Hindlimb muscle (tissue), 1 donor: Measurements from ENCODE around the gene ZNF132. TPM values are rescaled to one million over a fixed set of nuclear protein-coding genes. Genes with fewer than 3 reads are reported as not detected.
"Not testable (repeated sequence)": the region's sequence is repeated elsewhere in the genome, so short reads cannot be mapped to it uniquely, and the experiment has no call there.

Source experiments
- DNase-seq: peaks from one replicate; pipeline ENCODE4 v3.0.0-alpha.2; 2013
- polyA plus RNA-seq: library from polyadenylated mRNA; unstranded; fragments of 120-200 nt; gene quantifications from one replicate; pipeline ENCODE4 v1.2.1, GENCODE V29; 2013; ENCODE audit not compliant: insufficient read length

Gene ZNF132
- 6.1 TPM for polyA plus RNA-seq

DNA sequence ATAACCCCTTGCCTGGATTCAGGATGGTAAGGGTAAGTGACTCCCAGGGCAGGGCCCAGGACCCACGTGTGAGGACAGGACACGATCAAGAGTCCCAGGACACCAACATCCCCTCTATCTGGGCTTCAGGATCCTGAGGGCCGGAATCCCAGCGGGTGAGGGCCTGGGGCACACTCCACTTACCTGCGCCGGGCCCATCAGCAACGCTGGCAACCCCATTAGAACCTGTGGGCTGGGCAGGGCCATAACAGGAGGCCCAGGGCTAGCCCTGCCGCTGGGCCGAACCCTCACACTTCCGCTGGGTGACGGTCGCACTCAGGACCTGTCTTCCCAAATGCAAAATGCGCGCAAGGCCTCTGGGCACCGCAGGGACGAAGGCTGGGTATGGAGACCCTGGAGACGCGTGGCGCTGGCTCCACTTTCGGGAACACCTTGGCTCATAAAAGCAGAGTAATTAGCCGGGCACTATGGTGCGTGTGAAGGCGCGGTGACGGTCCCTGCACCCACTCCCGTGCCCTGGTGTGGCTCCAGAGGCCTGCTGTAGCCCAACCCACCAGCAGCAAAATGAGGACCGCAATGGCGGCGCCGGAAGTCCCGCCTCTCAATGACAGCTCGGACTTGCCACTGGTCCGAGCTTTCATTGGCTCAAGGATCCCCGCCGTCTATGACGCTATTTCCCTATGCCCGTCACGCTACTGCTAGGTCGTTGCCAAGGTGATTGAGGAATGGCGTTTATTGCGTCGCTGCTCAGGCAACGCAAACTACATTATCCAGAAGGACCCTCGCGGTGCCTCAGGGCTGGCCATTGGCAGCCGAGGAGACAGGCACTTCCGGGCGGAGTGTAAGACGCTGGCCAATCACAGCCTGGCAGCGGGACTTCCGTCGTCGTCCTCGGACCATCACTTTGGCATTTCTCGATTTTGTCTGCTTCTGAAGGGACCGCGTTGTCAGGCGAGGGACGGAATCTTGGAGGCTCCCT lies at the start of gene ZNF132:
ZNF132 (minus strand) TSS at position 578 of the 979 bp plus-strand sequence; CDS start at position 246, 332 bp downstream.
- peak; percentile 97 for DNase-seq

DNA sequence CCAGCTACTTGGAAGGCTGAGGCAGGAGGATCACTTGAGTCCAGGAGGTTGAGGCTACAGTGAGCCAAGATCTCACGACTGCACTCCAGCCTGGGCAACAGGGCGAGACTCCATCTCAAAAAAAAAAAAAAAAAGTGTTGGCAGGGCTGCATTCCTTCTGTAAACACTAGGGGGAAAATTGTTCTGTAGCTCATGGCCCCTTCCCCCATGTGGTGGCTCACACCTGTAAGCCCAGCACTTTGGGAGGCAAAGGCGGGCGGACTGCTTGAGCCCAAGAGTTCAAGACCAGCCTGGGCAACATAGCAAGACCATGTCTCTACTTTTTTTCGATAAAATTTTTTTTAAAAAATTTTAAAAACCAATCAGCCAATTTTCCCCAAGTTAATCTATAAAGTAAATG lies 44.4 kb upstream of the ZNF132 start:
- DNase-seq = not testable (repeated sequence)

DNA sequence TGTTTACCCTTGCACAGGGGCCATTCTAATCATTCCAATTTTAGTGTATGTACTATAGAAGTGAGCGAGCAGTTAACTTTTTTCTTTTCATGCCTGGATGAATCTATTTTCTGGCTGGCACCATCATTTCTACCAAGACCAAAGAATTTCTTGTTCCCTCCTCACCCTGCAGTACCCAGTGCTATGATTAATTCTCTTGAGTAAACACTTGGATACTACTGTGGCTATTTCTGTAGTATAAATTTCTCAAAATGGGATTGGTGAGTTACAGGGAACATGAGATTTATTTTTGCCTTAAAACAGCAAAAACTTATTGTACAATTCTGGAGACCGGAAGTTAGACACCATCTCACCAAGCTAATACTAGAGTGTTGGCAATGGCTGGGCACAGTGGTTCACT lies 43.8 kb upstream of the ZNF132 start:
- DNase-seq = no peak

DNA sequence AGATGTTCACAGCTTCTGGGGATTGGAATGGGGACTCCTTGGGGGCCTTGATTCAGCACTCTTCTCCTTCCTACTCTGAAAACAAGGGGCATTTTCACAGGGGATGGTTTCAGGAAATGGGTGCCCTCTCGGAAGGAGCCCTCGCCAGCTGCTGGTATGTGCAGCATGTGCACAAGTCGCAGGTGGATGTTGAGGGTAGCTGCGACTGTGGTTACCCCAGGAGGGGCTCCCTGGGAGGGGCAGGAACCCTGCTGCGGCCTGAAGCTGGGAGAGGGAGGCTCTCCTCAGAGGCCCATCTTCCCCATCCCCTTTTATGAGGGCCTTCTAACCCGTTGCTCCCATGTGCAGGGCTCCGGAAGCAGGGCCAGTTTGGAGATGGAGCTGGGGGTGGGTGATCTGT lies 42.4 kb upstream of the ZNF132 start:
- no peak for DNase-seq

DNA sequence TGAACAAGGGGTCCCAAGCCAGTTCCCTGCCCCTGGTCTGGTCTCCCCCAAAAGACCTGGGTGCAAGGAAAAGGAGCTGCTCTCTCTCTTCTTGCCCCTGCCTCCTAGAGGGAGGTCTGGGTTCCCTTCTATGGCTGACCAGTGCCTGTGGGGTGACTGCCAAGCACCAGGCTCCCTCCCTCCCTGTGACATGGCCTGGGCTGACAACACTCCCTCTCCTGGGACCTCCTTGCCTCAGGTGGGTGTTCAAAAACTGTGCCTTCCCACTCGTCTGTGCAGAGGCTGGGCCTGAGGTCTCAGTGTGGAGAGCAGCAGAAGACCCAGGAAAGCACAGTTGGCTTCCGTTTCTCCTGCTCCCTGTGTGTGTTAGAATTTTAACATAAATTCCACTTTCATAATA lies 40.9 kb upstream of the ZNF132 start:
- no peak for DNase-seq

DNA sequence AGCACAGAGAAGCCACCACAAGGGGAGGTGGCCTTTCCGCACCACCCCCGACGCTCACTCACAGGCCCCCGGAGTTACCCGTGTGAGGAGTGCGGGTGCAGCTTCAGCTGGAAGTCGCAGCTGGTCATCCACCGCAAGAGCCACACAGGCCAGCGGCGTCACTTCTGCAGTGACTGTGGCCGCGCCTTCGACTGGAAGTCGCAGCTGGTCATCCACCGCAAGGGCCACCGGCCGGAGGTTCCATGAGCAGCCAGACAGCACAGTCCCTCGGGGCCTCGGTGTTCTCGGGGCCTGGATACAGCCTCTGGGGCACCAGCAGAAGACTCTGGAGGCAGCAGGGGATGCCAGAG lies 40.5 kb upstream of the ZNF132 start:
- no peak for DNase-seq

DNA sequence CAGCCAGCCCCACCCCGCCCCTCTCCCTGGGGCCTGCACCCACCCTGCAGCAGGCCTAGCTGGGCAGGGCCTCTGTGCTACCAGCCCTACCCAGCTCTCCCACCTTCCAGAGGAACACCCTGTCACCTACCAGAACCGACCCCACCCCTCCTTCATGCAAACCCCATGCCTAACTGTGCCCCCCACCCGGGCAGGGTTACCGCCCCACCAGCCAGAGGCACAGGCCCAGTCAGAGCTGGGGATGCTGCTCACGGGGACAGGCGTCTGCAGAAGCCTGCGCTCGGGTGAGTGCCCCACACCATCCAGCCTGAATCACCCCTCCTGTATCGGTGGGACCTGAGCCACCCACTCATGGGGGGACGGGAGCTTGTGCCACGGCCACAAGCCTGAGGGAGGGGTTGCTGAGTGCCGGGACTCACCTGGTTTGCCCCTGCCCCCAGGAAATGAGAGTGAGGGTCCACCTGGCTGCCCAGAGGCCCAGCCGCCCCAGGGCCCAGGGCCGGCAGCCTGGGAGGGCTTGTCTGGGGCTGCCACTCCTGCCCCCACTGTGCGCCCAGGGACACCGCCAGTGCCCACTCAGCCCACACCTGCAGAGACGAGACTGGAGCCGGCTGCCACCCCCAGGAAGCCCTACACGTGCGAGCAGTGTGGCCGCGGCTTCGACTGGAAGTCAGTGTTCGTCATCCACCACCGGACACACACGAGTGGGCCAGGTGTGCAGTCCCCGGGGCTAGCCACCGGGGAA lies 40.0 kb upstream of the ZNF132 start:
- no peak for DNase-seq

DNA sequence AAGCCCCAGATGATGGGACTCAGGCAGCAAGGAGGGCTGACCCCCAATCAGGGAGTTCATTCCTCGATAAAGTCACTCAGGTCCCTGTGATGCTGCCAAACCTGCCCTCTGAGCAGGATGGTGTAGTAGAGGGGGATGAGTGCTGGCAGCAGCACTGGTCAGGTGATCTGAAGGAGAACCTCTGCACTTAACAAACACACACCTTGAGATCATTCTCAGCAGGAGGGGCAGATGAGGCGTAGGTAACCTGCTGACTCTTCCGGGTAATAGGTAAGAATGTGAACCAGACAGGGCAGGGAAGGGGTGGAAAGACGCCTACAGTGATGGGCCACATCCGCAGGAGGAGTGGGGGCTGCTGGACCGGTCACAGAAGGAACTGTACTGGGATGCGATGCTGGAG lies 39.4 kb upstream of the ZNF132 start:
- no peak for DNase-seq

DNA sequence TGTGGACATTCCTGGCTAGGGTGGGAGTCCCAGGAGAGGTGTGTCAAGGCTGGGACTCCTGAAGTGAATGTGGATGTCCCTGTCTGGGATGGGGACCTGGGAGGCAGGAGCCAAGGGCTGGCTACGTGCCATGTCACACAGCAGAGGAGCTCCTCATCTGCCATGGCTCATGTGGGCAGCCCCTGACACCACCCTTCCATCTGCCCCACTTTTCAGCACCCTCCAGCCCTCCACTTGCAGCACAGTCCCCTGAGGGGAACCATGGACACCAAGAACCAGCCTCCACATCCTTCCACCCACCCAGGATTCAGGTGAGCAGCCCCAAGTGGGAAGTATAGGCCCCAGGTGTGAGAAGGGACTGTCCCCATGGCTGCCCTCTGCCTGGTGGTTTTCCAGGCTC lies 37.9 kb upstream of the ZNF132 start:
- DNase-seq = no peak

DNA sequence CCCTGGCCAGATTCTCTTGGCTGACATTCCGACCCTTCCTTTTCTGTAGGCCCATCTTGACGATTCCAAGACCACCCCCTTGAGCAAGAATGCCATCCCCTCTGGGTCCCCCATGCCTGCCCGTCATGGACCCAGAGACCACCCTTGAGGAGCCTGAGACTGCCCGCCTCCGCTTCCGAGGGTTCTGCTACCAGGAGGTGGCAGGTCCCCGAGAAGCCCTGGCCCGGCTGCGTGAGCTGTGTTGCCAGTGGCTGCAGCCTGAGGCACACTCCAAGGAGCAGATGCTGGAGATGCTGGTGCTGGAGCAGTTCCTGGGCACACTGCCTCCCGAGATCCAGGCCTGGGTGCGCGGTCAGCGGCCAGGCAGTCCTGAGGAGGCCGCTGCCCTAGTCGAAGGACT lies 37.2 kb upstream of the ZNF132 start:
- no peak for DNase-seq

DNA sequence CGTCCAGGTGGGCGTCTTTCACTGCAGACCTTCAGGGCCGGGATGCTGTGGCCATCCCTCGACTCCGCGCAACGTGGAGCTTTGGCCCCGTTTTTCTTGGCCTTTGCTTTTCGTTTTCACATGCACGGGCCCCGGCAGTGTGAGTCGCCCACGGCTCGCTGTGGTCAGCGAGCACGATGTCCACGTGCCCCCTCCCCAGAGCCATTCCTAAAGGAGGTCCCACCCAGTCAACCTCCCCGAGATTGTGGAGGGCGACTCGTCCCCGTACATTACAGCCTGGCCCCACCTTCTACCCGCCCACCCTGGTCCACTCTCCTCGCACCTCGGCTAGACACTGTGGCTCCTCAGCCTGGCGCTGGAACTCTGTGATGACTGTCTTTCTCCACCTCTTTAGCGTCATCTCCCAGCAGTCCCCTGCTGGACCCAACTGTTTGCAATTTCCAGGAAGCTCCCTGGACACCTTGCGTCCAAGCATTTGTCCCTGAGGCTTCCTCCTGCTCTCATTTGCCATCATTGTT lies 36.6 kb upstream of the ZNF132 start:
- DNase-seq = peak; percentile 32

DNA sequence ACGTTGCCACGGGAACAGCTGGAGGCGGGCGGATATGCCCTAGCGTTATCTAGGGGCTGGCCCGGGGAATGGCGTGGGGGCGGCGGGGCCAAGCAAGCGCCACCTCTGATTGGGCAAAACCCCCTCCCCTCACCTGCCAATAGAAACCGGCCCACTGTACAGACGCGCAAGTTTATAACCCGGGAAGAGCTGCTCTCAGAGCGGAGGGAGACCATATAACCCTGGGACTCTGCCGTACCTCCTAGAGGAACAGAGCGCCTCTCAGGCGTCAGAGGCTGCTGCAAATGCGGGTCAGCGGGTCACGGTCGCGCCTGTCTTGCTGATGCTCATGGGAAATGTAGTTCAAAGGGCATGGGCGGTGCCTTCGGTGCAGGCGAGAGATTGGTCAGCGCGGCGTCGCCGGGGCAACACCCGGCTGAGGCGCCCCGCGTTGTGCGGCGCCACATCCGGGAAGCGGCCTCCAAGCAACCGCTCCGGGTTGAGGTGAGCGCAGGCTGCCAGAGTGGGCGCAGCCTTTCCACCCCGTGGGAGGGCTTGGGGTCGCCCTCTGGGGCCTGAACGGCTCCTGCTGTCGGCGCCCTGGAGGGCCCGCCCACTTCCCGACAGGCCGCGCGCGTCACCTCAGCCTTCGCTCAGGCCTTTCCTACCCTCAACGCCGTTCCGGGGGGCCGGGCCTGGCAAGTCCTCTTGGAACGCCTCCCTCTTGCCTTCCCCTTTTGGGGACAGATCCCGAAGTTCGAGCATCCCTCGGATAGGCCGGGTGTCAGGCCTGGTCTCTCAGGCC lies 36.0 kb upstream of the ZNF132 start, which contains the start of gene ZNF446:
ZNF446 (plus strand) TSS at position 639 of the 784 bp plus-strand sequence. CDS start 867 bp downstream, outside the sequence.
- peak; percentile 97 for DNase-seq

DNA sequence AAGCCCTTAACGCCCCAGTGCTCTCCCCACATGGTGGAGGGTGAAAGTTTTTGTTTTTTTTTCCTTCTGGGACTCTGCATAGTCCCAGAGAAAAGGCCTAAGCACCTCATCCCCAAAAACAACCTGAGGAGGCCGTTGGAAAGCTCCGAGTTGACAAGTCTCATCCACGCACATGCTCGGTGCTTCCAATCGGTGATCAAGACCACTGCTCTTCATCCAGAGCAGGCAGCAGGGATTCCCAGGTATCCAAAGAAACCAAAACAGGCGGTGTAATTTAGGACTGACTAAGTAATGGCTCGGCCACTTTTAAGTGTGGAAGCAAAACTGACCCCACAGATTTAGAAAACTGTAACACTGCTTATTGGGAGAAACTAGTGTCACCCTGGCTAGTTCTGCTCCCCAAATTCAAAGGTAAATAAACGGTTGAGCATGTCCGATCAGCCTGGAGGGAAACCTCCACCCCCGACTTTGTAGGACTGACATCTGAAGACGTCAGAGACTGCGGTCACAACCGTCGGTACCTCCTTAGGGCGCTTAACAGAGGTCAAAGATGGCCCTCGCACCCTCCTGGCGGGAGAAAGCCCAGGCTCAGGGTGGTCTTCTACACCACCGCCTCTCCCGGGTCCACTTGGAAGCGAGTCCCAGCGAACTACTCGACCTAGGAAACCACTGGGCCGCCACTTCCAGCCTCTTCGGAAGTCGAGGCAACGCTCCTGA lies 35.2 kb upstream of the ZNF132 start:
- no peak for DNase-seq

DNA sequence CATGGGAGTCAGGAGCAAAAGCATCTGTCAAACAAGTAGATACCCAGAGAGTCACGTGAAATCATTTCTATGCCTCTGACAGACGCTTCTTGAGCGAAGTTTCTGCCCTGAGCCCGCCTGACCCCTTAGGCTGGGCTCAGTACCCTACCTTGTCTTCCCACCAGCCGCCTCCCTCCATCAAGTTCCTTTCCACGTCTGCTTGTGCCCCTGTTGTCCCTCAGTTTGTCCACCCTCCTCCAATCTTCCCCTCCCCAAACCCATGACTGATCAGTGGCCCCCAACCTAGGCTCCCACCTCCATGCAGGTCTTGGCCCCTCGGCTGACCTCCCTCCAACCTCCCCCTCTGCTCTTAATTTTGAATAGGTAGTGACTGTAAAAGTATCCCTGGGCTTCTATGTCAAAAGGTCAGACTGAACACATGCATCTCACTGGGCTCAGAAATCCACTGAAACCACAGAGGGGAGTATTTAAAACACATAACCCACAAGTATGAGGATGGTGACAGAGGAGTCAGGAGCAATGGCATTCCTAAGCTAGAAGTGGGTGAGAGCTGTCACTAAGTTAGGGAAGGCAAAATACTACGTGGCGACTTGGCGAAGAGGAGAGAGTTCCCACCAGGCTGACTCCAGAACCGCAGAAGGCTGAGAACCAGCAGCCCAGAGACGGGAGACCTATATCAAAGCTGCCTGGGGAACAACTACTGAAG lies 34.5 kb upstream of the ZNF132 start:
- DNase-seq = no peak

DNA sequence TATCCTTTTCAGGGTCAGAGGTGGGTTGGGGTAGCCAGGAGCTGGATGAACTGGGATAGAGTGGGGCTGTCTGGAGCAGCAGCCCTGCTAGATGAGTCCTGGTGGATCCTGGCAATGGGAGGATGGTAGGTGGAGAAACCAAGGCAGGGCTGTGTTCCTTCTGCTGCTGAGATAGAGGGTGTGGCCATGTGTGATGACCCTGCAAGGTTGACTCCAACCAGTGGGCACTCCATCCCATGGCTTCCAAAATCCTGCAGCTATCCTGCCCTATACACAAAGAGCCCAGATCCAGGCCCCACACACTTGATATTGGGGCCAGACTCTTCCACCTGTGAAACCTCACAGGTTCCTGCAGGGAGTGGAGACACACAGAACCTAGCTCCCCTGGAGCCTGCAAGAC lies 33.8 kb upstream of the ZNF132 start:
- DNase-seq = no peak

DNA sequence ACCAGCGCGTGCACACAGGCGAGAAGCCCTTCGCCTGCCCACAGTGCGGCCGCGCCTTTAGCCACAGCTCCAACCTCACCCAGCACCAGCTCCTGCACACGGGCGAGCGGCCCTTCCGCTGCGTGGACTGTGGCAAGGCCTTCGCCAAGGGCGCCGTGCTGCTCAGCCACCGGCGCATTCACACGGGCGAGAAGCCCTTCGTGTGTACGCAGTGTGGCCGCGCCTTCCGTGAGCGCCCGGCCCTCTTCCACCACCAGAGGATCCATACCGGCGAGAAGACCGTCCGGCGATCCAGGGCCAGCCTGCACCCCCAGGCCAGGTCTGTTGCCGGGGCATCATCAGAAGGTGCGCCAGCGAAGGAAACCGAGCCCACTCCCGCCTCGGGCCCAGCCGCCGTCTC lies 31.8 kb upstream of the ZNF132 start:
- DNase-seq = no peak

DNA sequence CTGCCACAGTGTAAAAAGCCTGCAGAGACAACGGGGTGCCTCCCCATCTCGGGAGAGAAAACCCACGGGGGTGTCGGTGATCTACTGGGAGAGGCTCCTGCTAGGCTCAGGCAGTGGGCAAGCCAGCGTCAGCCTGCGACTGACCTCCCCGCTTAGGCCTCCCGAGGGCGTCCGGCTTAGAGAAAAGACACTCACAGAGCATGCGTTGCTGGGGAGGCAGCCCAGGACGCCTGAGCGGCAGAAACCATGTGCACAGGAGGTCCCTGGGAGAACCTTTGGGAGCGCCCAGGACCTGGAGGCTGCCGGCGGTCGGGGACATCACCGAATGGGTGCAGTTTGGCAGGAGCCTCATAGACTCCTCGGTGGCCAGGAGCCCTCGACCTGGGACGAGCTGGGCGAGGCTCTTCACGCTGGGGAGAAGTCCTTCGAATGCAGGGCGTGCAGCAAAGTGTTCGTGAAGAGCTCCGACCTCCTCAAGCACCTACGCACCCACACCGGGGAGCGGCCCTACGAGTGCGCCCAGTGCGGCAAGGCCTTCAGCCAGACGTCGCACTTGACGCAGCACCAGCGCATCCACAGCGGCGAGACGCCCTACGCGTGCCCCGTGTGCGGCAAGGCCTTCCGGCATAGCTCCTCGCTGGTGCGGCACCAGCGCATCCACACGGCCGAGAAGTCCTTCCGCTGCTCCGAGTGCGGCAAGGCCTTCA lies 31.0 kb upstream of the ZNF132 start:
- not testable (repeated sequence) for DNase-seq

DNA sequence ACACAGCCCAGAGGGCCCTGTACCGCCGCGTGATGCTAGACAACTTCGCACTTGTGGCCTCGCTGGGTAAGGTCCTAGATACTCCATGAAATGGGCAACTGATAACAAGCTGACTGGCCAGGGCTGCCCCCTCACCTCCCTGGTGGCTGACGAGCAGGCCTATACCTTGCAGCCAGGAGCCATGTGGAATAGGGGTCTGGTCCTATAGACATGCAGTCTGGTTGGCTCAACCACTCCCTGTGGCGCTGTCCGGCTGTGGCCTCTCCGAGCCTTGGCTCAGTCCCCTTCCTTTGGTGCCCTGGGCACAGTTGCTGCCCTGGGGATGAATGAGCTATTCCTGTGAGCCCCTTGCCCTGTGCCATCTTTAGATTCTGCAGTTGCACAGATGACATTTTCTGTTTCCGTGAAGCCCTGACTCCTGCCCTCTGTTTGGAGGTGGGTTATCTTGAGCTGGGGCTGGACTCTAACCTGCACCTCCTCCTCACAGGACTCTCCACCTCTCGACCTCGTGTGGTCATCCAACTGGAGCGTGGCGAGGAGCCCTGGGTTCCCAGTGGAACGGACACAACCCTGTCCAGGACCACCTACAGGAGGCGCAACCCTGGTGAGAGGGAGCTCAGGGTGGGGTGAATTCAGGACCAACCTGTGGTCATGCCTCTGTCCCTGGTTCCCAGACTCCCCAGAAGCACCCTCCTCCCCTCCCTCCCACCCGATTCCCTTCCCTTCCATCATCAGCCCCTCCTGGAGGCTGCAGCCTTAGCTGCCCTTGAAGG lies 29.5 kb upstream of the ZNF132 start:
- no peak for DNase-seq

DNA sequence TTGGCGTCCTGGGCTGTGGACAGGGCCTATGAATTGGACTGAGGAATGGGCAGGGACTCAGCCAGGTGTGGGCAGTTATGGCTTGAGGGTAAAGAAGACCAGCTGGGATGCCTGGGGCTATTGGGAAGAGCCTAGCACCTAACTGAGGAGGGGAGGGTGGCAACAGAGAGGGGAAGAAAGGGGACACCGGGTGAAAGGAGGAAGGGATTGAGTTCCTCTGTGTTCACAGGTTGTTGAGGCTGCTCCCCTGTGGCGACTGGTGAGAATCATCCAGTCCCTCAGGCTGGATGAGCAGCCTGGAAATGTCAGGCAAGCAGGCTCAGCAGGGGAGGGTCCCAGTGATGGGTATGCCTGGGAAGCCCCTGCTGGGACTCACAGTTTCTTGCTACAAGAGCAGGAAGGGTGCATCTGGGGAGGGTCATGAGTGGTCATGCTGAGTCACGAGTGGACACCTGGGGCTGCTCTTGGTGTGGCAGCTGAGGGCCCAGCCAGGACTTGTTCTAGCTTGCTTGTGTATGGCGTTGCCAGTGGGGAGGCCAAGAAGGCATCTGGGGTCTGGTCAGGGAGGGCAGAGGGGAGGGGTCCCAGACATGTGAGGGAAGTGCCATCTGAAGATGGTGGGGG lies 28.4 kb upstream of the ZNF132 start:
- DNase-seq = no peak
